A549 (cell line): Measurements from ENCODE around the gene TCF4. TPM values are rescaled to one million over a fixed set of nuclear protein-coding genes. Genes with fewer than 3 reads are reported as not detected.

Experiments used
- ATAC-seq, 2 experiments: fragments of 200-7000 bp in 1 of 2; fragments of >200 bp in 1 of 2; cut with Nextera tagmentation in 1 of 2; cut with Tn5 transposase in 1 of 2; 3 replicates each; pipeline versions ENCODE4 v1.8.0 to v1.9.1; 2018 to 2020; ENCODE audit warnings: mild to moderate bottlenecking in 1 of 2, moderate library complexity in 1 of 2
- CTCF ChIA-PET: fragments of 300-600 bp; sonication (Branson Sonifier 250); formaldehyde crosslinking; extraction: SDS; loops from one replicate; lab custom pipeline; 2021; ENCODE audit warnings: antibody characterized with exemption, inconsistent platforms; lab: Yijun Ruan, JAX
- POLR2A ChIA-PET: fragments of 350-600 bp; formaldehyde crosslinking; extraction: SDS; loops from one replicate; lab custom pipeline; 2021; ENCODE audit warnings: antibody characterized with exemption, inconsistent platforms; lab: Yijun Ruan, JAX
- DNase-seq, 2 experiments: peaks; one replicate each; pipeline versions ENCODE4 v3.0.0 to v3.0.0-alpha.2; 2011 to 2016; ENCODE audit warnings: low read depth in 1 of 2, low spot score in 1 of 2
- FAIRE-seq: peaks from 2 replicates; lab custom pipeline; 2011; peaks lifted over from hg19 to GRCh38; lab: Jason Lieb, UNC
- H3K27ac ChIP-seq, 2 experiments: fragments of >200 bp; sonication (Bioruptor Twin); formaldehyde crosslinking; 3 replicates each; pipeline ENCODE4 v1.5.1; 2016 to 2017
- H3K4me1 ChIP-seq: fragments of >200 bp; sonication (Bioruptor Twin); formaldehyde crosslinking; 3 replicates; pipeline ENCODE4 v1.6.1; 2016
- H3K4me2 ChIP-seq: fragments of >200 bp; sonication (Bioruptor Twin); formaldehyde crosslinking; 3 replicates; pipeline ENCODE4 v1.6.1; 2016
- H3K4me3 ChIP-seq: fragments of >200 bp; sonication (Bioruptor Twin); formaldehyde crosslinking; 3 replicates; pipeline ENCODE4 v1.5.1; 2016
- H3K9me3 ChIP-seq: fragments of >200 bp; sonication (Bioruptor Twin); formaldehyde crosslinking; 3 replicates; pipeline ENCODE4 v1.6.1; 2016
- ATOH8 ChIP-seq: fragments of 250-450 bp; sonication (Bioruptor Pico); IDR thresholded peaks from 2 replicates; pipeline ENCODE4 v1.5.0; 2020; ENCODE audit warnings: low read depth, mild to moderate bottlenecking, moderate library complexity
- CBX8 ChIP-seq: fragments of 200-600 bp; sonication (generic); IDR thresholded peaks from 2 replicates; pipeline ENCODE4 v1.6.1; 2016
- FOSL2 ChIP-seq, 2 experiments: fragments of 450-650 bp in 1 of 2; fragments of >200 bp in 1 of 2; sonication (Bioruptor Twin) in 1 of 2; formaldehyde crosslinking; IDR thresholded peaks; 2 replicates each; pipeline versions ENCODE4 v1.5.0 to v1.6.1; 2016 to 2020; ENCODE audit warnings: mild to moderate bottlenecking in 1 of 2, moderate library complexity in 1 of 2
- HDAC2 ChIP-seq: fragments of 200-600 bp; sonication (generic); IDR thresholded peaks from 2 replicates; pipeline ENCODE4 v1.6.1; 2016
- HES2 ChIP-seq: fragments of >200 bp; sonication (Bioruptor Twin); formaldehyde crosslinking; IDR thresholded peaks from 2 replicates; pipeline ENCODE4 v1.6.1; 2016
- HOXA7 ChIP-seq: fragments of 250-450 bp; sonication (Bioruptor Pico); IDR thresholded peaks from 2 replicates; pipeline ENCODE4 v1.5.0; 2020; ENCODE audit warnings: mild to moderate bottlenecking, moderate library complexity
- KDM1A ChIP-seq: fragments of 200-600 bp; sonication (generic); IDR thresholded peaks from 2 replicates; pipeline ENCODE4 v1.6.1; 2016; ENCODE audit warnings: low read depth, mild to moderate bottlenecking
- KDM5A ChIP-seq: fragments of 200-600 bp; sonication (generic); IDR thresholded peaks from 2 replicates; pipeline ENCODE4 v1.6.1; 2016; ENCODE audit warnings: antibody characterized with exemption, mild to moderate bottlenecking
- MAFK ChIP-seq: fragments of 450-650 bp; IDR thresholded peaks from 2 replicates; pipeline ENCODE4 v1.6.1; 2014; ENCODE audit not compliant: partially characterized antibody
- MAX ChIP-seq: IDR thresholded peaks from 2 replicates; pipeline ENCODE4 v1.6.1; 2012
- NR3C1 ChIP-seq: fragments of >200 bp; sonication (Bioruptor Twin); formaldehyde crosslinking; IDR thresholded peaks from 3 replicates; pipeline ENCODE4 v1.6.1; 2017
- PHF8 ChIP-seq: fragments of 200-600 bp; sonication (generic); IDR thresholded peaks from 2 replicates; pipeline ENCODE4 v1.6.1; 2016; ENCODE audit warnings: low read depth, mild to moderate bottlenecking, antibody characterized with exemption, moderate library complexity, borderline replicate concordance
- POLR2A ChIP-seq: IDR thresholded peaks from 2 replicates; pipeline ENCODE4 v1.6.1; 2012; ENCODE audit warnings: mild to moderate bottlenecking, low read length
- RAD21 ChIP-seq, 2 experiments: fragments of >200 bp in 1 of 2; sonication (Bioruptor Twin) in 1 of 2; formaldehyde crosslinking in 1 of 2; IDR thresholded peaks in 1 of 2; conservative IDR thresholded peaks in 1 of 2; 2 replicates in 1 of 2; 3 replicates in 1 of 2; pipeline ENCODE4 v1.6.1; 2012 to 2018; ENCODE audit warnings: inconsistent platforms in 1 of 2
- RARB ChIP-seq: fragments of 250-450 bp; sonication (Bioruptor Pico); IDR thresholded peaks from 2 replicates; pipeline ENCODE4 v1.8.0; 2021; ENCODE audit warnings: mild to moderate bottlenecking, moderate library complexity
- RNF2 ChIP-seq: fragments of 200-600 bp; sonication (generic); IDR thresholded peaks from 2 replicates; pipeline ENCODE4 v1.6.1; 2016; ENCODE audit warnings: low read depth, mild to moderate bottlenecking, antibody characterized with exemption, moderate library complexity, borderline replicate concordance
- SREBF2 ChIP-seq: fragments of 450-650 bp; IDR thresholded peaks from 2 replicates; pipeline ENCODE4 v1.6.1; 2014; ENCODE audit warnings: mild to moderate bottlenecking, moderate library complexity
- TP53 ChIP-seq: fragments of 250-450 bp; sonication (Bioruptor Pico); IDR thresholded peaks from 2 replicates; pipeline ENCODE4 v1.5.0; 2021; ENCODE audit warnings: mild to moderate bottlenecking, moderate library complexity
- ZNF302 ChIP-seq: fragments of 250-450 bp; sonication (Bioruptor Pico); IDR thresholded peaks from 2 replicates; pipeline ENCODE4 v1.9.0; 2021; ENCODE audit warnings: inconsistent platforms, mild to moderate bottlenecking, moderate library complexity
- WGBS: methylation state at CpG from one replicate; pipeline ENCODE4 v1.1.6; 2017; ENCODE audit errors: missing lambda C conversion rate; 5-methylcytosine and 5-hydroxymethylcytosine counted together
- polyA plus RNA-seq, 4 experiments: library from polyadenylated mRNA; depleted of rRNA in 3 of 4; stranded (reverse); fragments of >200 nt; fragmentation: RNase III in 1 of 4; extraction: RNeasy Plus Mini Kit Qiagen cat#74134 plus additional on column Dnase treatment in 1 of 4; gene quantifications; 2 replicates in 3 of 4; 3 replicates in 1 of 4; pipeline ENCODE4 v1.2.3, GENCODE V29; 2011 to 2017

TCF4 gene
- polyA plus RNA-seq, 2 of the 4 experiments (the other 2 are of a cell fraction) = 3.0 to 4.0 TPM

GRCh38 chr18:55407191-55407590 lies 180.8 kb downstream of the TCF4 start:
- 89% methylated on average over 10 of the region's 10 CpGs for WGBS
- no peak for FAIRE-seq
- DNase-seq = no peak
- no peak for TF ChIP-seq PHF8
- no peak for TF ChIP-seq ZNF302
- ChIA-PET CTCF (no interaction called here), POLR2A (no interaction called here)
- ATAC-seq = no peak
- Histone ChIP-seq H3K27ac (no peak overlapping the region), H3K4me2 (no peak overlapping the region), H3K4me3 (no peak overlapping the region), H3K9me3 (no peaks in the 10 kb centered on the region), H3K4me1 (peaks cover 19% of the 10 kb centered on the region)

GRCh38 chr18:55406451-55406991 lies 181.5 kb downstream of the TCF4 start:
- CTCF ChIA-PET = interaction anchor here (0.7 kb wide), 1 partner anchor 1097 kb away, joined by 3 read pairs; no protein-coding TSS in a partner anchor
- DNase-seq = no peak
- FAIRE-seq = no peak
- H3K27ac ChIP-seq = peak overlapping the region in 1 of 2 experiments; percentile 50; a peak in 1 of 6 replicates
- peaks cover 23% of the 10 kb centered on the region for H3K4me1 ChIP-seq
- no peak overlapping the region for H3K4me3 ChIP-seq
- POLR2A ChIA-PET = no interaction called here
- H3K4me2 ChIP-seq = peak overlapping the region; percentile 69
- no peak for ATAC-seq
- 81% methylated on average over 15 of the region's 15 CpGs for WGBS
- TF ChIP-seq KDM1A = no peak
- TF ChIP-seq SREBF2 = no peak
- no peak for TF ChIP-seq RARB (CRISPR knock-in tag)
- no peaks in the 10 kb centered on the region for H3K9me3 ChIP-seq

GRCh38 chr18:55405893-55406406 lies 182.0 kb downstream of the TCF4 start:
- ChIA-PET POLR2A (no interaction called here), CTCF (interaction anchor here (0.7 kb wide), 1 partner anchor 1097 kb away, joined by 3 read pairs; no protein-coding TSS in a partner anchor)
- Histone ChIP-seq H3K27ac (peak overlapping the region in 1 of 2 experiments; percentile 60; a peak in 3 of 6 replicates), H3K4me1 (peaks cover 24% of the 10 kb centered on the region), H3K9me3 (no peaks in the 10 kb centered on the region), H3K4me3 (no peak overlapping the region), H3K4me2 (peak overlapping the region; percentile 69)
- DNase-seq (peak; percentile 26 to 69), ATAC-seq (peak; percentile 86 to 95), FAIRE-seq (no peak)
- no peak for TF ChIP-seq HDAC2
- no peak for TF ChIP-seq FOSL2 (IDR thresholded peaks at IDR 0.05)
- TF ChIP-seq FOSL2 (CRISPR knock-in tag; IDR thresholded peaks at IDR 0.05) = peak; percentile 51
- WGBS = 13% methylated on average over 7 of the region's 7 CpGs

- FAIRE-seq = no peak
- POLR2A ChIA-PET = no interaction called here
- Histone ChIP-seq H3K9me3 (no peaks in the 10 kb centered on the region), H3K27ac (peak overlapping the region in 1 of 2 experiments; percentile 60; a peak in 4 of 6 replicates), H3K4me3 (no peak overlapping the region), H3K4me1 (peaks cover 24% of the 10 kb centered on the region)
- 62% methylated on average over 1 of the region's 1 CpG for WGBS
- no peak for TF ChIP-seq HES2
- TF ChIP-seq MAFK = peak; percentile 66
- TF ChIP-seq, all 56 proteins: peak for 1
- peak overlapping the region; percentile 69 for H3K4me2 ChIP-seq
- ATAC-seq (peak; percentile 50 to 64; a peak in 5 of 6 replicates), DNase-seq (no peak)
- CTCF ChIA-PET = no interaction called here
Measured at GRCh38 chr18:55405475-55405874, 182.5 kb downstream of the TCF4 start.

GRCh38 chr18:55404832-55405465 lies 183.0 kb downstream of the TCF4 start:
- ChIA-PET CTCF (no interaction called here), POLR2A (no interaction called here)
- FAIRE-seq (no peak), ATAC-seq (no peak), DNase-seq (no peak)
- H3K9me3 ChIP-seq = no peaks in the 10 kb centered on the region
- H3K4me1 ChIP-seq = peaks cover 24% of the 10 kb centered on the region
- H3K27ac ChIP-seq = peak overlapping the region in 1 of 2 experiments; percentile 60; a peak in 2 of 6 replicates
- no peak overlapping the region for H3K4me3 ChIP-seq
- WGBS = 89% methylated on average over 8 of the region's 8 CpGs
- H3K4me2 ChIP-seq = peak overlapping the region; percentile 69; the same call in 2 of the 3 replicates
- TF ChIP-seq HOXA7 (no peak), TP53 (no peak), NR3C1 (no peak), MAX (no peak), CBX8 (no peak), ATOH8 (CRISPR knock-in tag) (no peak), KDM5A (no peak), RNF2 (no peak), POLR2A (no peak), RARB (CRISPR knock-in tag) (no peak), HES2 (no peak), HDAC2 (no peak), FOSL2 (IDR thresholded peaks at IDR 0.05) (no peak), FOSL2 (CRISPR knock-in tag; IDR thresholded peaks at IDR 0.05) (no peak), RAD21 (conservative IDR thresholded peaks at IDR 0.05 in 1 of 2, IDR thresholded peaks at IDR 0.05 in 1 of 2) (no peak)
